HG03354 (cell line): ENCODE data around the gene VOPP1.

Experiments
- ATAC-seq: cut with Tn5 transposase; IDR thresholded peaks from one replicate; pipeline ENCODE4 v1.9.1; 2021; ENCODE audit warnings: mild to moderate bottlenecking; ENCODE audit not compliant: unreplicated experiment, poor library complexity, severe bottlenecking

The VOPP1 gene

GRCh38 chr7:55426676-55427075 lies 145.6 kb downstream of the VOPP1 start:
- no peak for ATAC-seq

- ATAC-seq: no peak
These were observed 147.1 kb downstream of the VOPP1 start for GRCh38 chr7:55425141-55425752.

- ATAC-seq: no peak
These were observed 148.4 kb downstream of the VOPP1 start for GRCh38 chr7:55423891-55424290.

GRCh38 chr7:55423277-55423711 lies 149.0 kb downstream of the VOPP1 start:
- no peak for ATAC-seq
